ENCODE measurements around the gene GPR148. TPM values are rescaled to one million over a fixed set of nuclear protein-coding genes. Genes with fewer than 3 reads are reported as not detected.

The GPR148 gene
- total and polyA plus RNA-seq, 2 of the 8 experiments (the other 6 are each of a cell fraction or from before 2014, with no cell fraction given) = 0.05 TPM; not detected in 1

GRCh38 chr2:130762031-130762909 is 33.4 kb downstream of the GPR148 start (continued):
- no peak for TF ChIP-seq ATF2 (IDR thresholded peaks at IDR 0.05; ENCODE audit: low read length)

Data from H1 (cell line).